Ovary (tissue), 3 donors: Measurements from ENCODE around the gene MID2.

Source experiments
- CTCF ChIP-seq, 3 donors: fragments of 450-650 bp in 2 of 3; fragments of 200-600 bp in 1 of 3; IDR thresholded peaks; one replicate each; pipeline versions ENCODE4 v1.5.1 to v1.8.0; 2016 to 2022; ENCODE audit warnings: antibody characterized with exemption in 3 of 3, mild to moderate bottlenecking in 1 of 3
- EP300 ChIP-seq: sonication (generic); formaldehyde crosslinking; IDR thresholded peaks from one replicate; pipeline ENCODE4 v1.6.1; 2017; ENCODE audit warnings: antibody characterized with exemption
- donor health status: DM: no; HTN: no; CAD: no.

DNA sequence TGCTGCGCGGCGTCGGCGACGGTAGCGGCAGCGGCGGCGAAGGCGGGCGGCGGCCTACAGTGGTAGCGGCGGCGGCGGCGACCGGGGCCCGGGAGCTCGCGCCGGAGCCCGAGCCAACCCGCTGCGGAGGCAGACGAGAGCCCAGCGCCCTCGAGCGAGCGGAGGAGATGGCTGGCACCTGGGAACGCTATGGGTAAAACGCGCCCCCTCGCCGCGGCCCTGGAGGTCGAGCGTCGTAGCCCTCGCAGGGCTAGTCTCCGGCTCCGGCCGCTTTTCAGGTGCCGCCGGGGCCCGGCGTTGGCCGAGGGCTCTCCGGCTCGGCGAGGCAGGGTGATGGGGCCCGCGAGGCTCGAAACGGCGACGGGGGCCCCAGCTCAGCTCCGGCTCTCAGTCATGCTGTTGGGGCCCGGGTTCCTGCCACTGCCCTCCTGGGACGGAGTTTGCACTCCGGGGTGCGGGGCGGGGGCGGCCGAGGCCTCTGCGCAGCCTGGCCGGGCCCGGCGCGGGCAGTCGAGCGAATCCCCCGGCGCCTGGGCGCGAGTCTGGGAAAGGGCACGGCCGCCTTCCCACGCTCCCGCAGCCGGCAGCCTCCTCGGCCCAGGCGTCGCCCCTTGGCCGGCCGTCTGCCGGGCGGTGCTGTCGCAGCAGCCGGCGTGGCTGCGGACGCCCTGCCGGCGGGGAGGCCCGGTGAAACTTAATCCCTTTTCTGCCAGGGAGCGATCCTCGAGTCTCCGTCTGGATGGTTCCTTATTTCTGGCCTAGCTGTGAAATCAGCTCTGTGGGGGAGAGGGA lies 768 bp downstream of the MID2 start:
- TF ChIP-seq CTCF (IDR thresholded peaks at IDR 0.05) (no peak), EP300 (no peak)
